Fibroblast of lung (primary cell): ENCODE measurements around the gene ANKRD44.
"Not testable (repeated sequence)": the region's sequence is repeated elsewhere in the genome, so short reads cannot be mapped to it uniquely, and the experiment has no call there.

Source experiments
- CTCF ChIP-seq, 2 donors: IDR thresholded peaks in 1 of 2; conservative IDR thresholded peaks in 1 of 2; 1 replicate in 1 of 2; 2 replicates in 1 of 2; pipeline ENCODE4 v1.5.1; 2011 to 2012; ENCODE audit warnings: low read length in 2 of 2, control low read depth in 1 of 2, inconsistent platforms in 1 of 2, low read depth in 1 of 2, mild to moderate bottlenecking in 1 of 2
- EZH2 ChIP-seq: IDR thresholded peaks from 2 replicates; pipeline ENCODE4 v1.5.1; 2012; ENCODE audit warnings: low read length, control low read depth, mild to moderate bottlenecking; ENCODE audit errors: missing control alignments

DNA sequence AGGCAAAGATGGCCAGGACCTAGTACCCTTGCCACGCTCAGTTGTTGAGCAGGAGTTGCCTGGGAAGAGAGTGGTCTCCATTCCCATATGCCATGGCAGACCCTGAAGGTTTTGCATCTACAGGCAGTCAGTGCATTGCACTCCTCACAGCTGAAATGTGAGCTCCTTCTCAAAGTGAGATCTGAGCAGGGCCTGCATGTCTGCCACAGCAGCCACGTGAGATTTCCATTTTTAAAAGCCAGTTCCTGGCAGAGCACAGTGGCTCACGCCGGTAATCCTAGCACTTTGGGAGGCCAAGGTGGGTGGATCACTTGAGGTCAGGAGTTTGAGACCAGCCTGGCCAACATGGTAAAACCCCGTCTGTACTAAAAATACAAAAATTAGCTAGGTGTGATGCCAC, 33.4 kb upstream of the ANKRD44 start:
- TF ChIP-seq CTCF (conservative IDR thresholded peaks at IDR 0.05 in 1 of 2, IDR thresholded peaks at IDR 0.05 in 1 of 2; ENCODE audit: low read depth in 1 of 2, low read length in 2 of 2); EZH2: not testable (repeated sequence)
